Measurements from ENCODE around the gene TBC1D20. TPM values are rescaled to one million over a fixed set of nuclear protein-coding genes. Genes with fewer than 3 reads are reported as not detected.
A peak's percentile ranks its signal among the peaks of the same experiment; 100 is the strongest.
"Not testable (repeated sequence)": the region's sequence is repeated elsewhere in the genome, so short reads cannot be mapped to it uniquely, and the experiment has no call there.

Gene TBC1D20
- total RNA-seq, 1 experiment from 2014 or later = 32.3 TPM

DNA sequence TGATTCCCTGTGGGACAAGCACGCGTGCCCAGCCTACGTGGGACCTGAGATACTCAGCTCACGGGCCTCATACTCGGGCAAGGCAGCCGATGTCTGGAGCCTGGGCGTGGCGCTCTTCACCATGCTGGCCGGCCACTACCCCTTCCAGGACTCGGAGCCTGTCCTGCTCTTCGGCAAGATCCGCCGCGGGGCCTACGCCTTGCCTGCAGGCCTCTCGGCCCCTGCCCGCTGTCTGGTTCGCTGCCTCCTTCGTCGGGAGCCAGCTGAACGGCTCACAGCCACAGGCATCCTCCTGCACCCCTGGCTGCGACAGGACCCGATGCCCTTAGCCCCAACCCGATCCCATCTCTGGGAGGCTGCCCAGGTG lies 66.1 kb downstream of the TBC1D20 start:
- H3K9ac ChIP-seq (ENCODE audit: low read length) = no peak overlapping the region
- CTCF ChIA-PET = no interaction called here
- no peaks in the 10 kb centered on the region for H3K27me3 ChIP-seq (ENCODE audit: insufficient read depth, low read length)
- H3K79me2 ChIP-seq (ENCODE audit: insufficient read depth, low read length) = no peaks in the 10 kb centered on the region
- intact Hi-C loops (cut with micrococcal nuclease) = no loop called here
- H3K9me3 ChIP-seq (ENCODE audit: control insufficient read depth in 1 of 2, insufficient read depth in 1 of 2, low read depth in 1 of 2, low read length in 2 of 2) = no peaks in the 10 kb centered on the region
- no peak overlapping the region for H3K27ac ChIP-seq (ENCODE audit: low read depth, low read length)
- peaks cover 8 to 12% of the 10 kb centered on the region in 2 experiments for H3K4me1 ChIP-seq (ENCODE audit: control insufficient read depth in 1 of 2, insufficient read depth in 2 of 2, low read length in 2 of 2)
- no peak overlapping the region for H3K4me2 ChIP-seq (ENCODE audit: low read length)
- H3K4me3 ChIP-seq (replicated peaks in 1 of 2; ENCODE audit: low read depth in 1 of 2, low read length in 2 of 2) = no peak overlapping the region
- no peaks in the 10 kb centered on the region for H4K20me1 ChIP-seq (ENCODE audit: insufficient read depth)
- H3K36me3 ChIP-seq (ENCODE audit: control insufficient read depth in 1 of 2, insufficient read depth in 2 of 2, low read length in 2 of 2) = peaks cover 21 to 45% of the 10 kb centered on the region in 2 experiments
- no peak overlapping the region for H2AFZ ChIP-seq (ENCODE audit: low read depth, low read length, poor library complexity, severe bottlenecking)
- no peaks in the 10 kb centered on the region for H3K9me2 ChIP-seq (ENCODE audit: insufficient read depth)
- no peak for DNase-seq (ENCODE audit: low read depth, low spot score)
- TF ChIP-seq POLR2AphosphoS5 (IDR thresholded peaks at IDR 0.05; ENCODE audit: low read depth, low read length) (0 out of 2 replicates have a peak, but pooled peaks have one; percentile 36), ZNF274 (IDR thresholded peaks at IDR 0.05; ENCODE audit: low read depth, low read length) (no peak)
- POLR2A ChIA-PET = interaction anchor here (1.9 to 19.5 kb wide), 2 partner anchors 10 to 22 kb away, joined by 5 to 639 read pairs; partner anchors contain the start of gene TRIB3
- ATAC-seq = no peak
- BruUV-seq (replicated peaks) = no TSS peak
- RAD21 ChIA-PET (ENCODE audit: low non-redundant PET in 1 of 2, low total read pairs in 2 of 2, uncharacterized antibody in 2 of 2, unreplicated experiment in 2 of 2) = no interaction called here

- H3K27ac ChIP-seq (ENCODE audit: low read depth, low read length); ATAC-seq; H3K9ac ChIP-seq (ENCODE audit: low read length); intact Hi-C loops (cut with micrococcal nuclease); RAD21 ChIA-PET (ENCODE audit: low non-redundant PET in 1 of 2, low total read pairs in 2 of 2, uncharacterized antibody in 2 of 2, unreplicated experiment in 2 of 2); H3K27me3 ChIP-seq (ENCODE audit: insufficient read depth, low read length); H3K79me2 ChIP-seq (ENCODE audit: insufficient read depth, low read length); H2AFZ ChIP-seq (ENCODE audit: low read depth, low read length, poor library complexity, severe bottlenecking); H3K4me1 ChIP-seq (ENCODE audit: control insufficient read depth in 1 of 2, insufficient read depth in 2 of 2, low read length in 2 of 2); H3K4me3 ChIP-seq (replicated peaks in 1 of 2; ENCODE audit: low read depth in 1 of 2, low read length in 2 of 2); DNase-seq (ENCODE audit: low read depth, low spot score); H4K20me1 ChIP-seq (ENCODE audit: insufficient read depth); H3K9me2 ChIP-seq (ENCODE audit: insufficient read depth); H3K9me3 ChIP-seq (ENCODE audit: control insufficient read depth in 1 of 2, insufficient read depth in 1 of 2, low read depth in 1 of 2, low read length in 2 of 2); BruUV-seq (replicated peaks); H3K4me2 ChIP-seq (ENCODE audit: low read length): not testable (repeated sequence)
- ChIA-PET CTCF (interaction anchor here (1.5 kb wide), 1 partner anchor 31 kb away, joined by 3 read pairs; no protein-coding TSS in a partner anchor), POLR2A (interaction anchor here (19.5 kb wide), 1 partner anchor 19 kb away, joined by 639 read pairs; the partner anchor contains the start of gene TRIB3)
- H3K36me3 ChIP-seq (ENCODE audit: control insufficient read depth in 1 of 2, insufficient read depth in 2 of 2, low read length in 2 of 2) = peaks cover 28 to 66% of the 10 kb centered on the region in 2 experiments
These were observed 69.0 kb downstream of the TBC1D20 start for GRCh38 chr20:393296-393695.
